ENCODE results near the gene CSMD2.

The CSMD2 gene

DNA sequence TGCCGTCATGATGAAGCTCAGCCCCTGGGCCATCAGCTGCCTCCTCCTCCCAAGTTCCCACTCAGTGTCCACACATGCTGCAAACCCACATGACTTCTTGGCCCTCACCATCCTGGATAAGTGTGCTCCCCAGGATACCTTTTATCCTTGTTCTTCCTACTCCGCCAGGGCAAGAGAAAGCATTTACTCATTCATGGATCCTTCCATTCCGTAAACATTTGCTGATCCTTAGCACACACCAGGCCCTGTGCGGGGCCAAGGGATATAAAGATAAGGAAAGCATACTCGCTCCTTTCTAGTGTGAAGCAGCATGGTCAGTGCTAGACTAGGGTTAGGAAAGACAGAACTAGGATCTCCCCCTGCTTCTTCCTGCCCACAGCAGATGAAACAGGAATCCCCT, 423.3 kb downstream of the CSMD2 start:
- Histone ChIP-seq H3K27ac (no peak overlapping the region), H3K4me3 (no peak overlapping the region)
- peak; percentile 29 for DNase-seq (ENCODE audit: low spot score)
- TF ChIP-seq, protein P1, sequence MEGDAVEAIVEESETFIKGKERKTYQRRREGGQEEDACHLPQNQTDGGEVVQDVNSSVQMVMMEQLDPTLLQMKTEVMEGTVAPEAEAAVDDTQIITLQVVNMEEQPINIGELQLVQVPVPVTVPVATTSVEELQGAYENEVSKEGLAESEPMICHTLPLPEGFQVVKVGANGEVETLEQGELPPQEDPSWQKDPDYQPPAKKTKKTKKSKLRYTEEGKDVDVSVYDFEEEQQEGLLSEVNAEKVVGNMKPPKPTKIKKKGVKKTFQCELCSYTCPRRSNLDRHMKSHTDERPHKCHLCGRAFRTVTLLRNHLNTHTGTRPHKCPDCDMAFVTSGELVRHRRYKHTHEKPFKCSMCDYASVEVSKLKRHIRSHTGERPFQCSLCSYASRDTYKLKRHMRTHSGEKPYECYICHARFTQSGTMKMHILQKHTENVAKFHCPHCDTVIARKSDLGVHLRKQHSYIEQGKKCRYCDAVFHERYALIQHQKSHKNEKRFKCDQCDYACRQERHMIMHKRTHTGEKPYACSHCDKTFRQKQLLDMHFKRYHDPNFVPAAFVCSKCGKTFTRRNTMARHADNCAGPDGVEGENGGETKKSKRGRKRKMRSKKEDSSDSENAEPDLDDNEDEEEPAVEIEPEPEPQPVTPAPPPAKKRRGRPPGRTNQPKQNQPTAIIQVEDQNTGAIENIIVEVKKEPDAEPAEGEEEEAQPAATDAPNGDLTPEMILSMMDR (IDR thresholded peaks at IDR 0.05) = no peak

DNA sequence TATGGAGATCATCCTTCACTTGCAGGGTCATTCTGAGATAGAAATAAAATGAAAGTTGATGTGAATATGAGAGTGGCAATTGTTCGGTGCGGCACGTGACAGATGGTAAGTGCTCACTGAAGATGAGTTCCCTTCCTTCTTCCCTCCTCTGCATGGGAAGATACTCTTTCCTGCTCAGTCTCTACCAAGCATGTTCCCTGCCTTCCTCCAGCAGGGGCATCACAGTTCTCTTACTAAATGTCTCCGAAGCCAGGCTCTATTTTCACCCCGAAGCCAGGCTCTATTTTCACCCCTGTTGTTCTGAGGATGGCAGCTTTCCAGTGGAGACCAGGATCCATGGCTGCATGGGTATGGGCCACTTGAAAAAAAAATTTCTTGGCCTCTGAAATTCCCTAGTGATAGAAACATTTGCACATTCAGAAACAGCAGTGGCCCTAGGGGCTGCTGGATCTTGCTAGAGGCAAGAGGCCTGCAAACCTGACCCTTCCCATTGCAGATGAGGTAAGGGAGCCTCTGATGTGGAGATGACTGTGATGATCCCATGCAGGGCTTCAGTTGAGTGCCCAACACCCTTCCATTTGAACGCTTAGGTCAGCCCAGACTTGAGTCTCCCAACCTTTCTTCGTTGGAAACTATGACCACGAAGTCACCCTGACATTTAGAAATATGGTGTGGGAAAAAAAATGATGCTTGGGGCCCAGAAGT, 424.8 kb downstream of the CSMD2 start:
- TF ChIP-seq, protein P1 (IDR thresholded peaks at IDR 0.05) = no peak
- Histone ChIP-seq H3K4me3 (no peak overlapping the region), H3K27ac (no peak overlapping the region)
- DNase-seq (ENCODE audit: low spot score) = peak; percentile 19

DNA sequence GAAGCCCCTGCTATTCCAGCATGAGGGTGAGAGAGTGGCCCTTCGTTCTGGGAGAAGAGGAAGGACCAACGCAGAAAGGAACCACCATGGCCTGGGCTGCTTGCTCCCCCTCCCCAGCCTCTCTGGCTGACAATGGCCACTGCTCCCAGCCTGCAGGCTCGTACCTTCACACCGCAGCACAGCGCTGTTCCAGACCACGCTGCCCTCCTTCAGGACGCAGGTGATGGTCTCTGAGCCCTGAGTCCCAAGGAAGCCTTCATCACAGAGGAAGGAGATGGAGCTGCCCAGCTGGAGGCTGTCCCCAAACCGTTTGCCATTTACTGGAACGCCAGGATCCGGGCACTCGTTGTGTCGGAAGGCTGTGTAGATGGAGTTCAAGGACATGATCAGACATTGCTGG, 426.1 kb downstream of the CSMD2 start:
- Histone ChIP-seq H3K4me3 (no peak overlapping the region), H3K27ac (no peak overlapping the region)
- TF ChIP-seq, protein P1 (IDR thresholded peaks at IDR 0.05) = no peak
- peak; percentile 36 for DNase-seq (ENCODE audit: low spot score)

DNA sequence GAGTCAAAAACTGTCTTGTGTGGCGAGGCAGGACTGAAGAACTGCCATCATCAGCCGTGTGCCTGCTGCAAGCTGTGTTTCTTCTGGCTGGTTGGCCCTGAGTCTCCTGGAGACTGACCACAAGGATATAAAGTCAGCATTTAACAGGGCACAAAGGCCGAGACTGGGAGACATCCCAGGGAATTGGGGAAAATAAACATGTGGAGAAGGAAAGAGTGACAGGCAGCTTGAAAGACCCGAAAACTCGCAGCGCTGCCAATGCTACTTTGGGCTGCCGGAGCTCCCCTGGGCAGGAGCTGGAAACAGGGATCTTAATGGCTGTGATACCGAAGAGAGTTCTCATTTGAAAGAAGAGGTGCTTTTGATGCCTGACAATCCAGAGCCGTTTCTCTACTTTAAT, 426.5 kb downstream of the CSMD2 start:
- TF ChIP-seq, protein P1 (IDR thresholded peaks at IDR 0.05) = no peak
- Histone ChIP-seq H3K4me3 (no peak overlapping the region), H3K27ac (no peak overlapping the region)
- peak; percentile 43 for DNase-seq (ENCODE audit: low spot score)

DNA sequence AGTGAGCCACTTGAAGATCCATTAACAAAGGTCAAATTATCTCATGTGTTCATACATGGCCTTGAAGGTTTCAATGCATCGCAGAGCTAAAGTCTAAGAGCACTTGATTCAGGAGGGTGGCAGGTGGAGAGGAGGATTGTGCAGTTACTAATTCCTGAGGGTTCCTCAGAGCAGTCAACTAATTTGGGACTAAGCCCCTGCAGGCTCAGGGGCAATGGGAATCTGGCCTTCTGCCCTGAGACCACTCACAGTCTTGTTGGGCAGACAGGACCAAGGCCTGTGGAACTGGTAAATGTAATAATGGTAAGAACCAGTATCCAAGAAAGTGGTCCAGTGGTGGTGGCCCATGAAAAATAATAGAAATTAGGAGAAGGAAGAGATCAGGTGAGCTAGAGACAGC, 428.5 kb downstream of the CSMD2 start:
- TF ChIP-seq, protein P1 (IDR thresholded peaks at IDR 0.05) = no peak
- H3K4me3 ChIP-seq = no peak overlapping the region
- no peak for DNase-seq (ENCODE audit: low spot score)
- no peak overlapping the region for H3K27ac ChIP-seq

DNA sequence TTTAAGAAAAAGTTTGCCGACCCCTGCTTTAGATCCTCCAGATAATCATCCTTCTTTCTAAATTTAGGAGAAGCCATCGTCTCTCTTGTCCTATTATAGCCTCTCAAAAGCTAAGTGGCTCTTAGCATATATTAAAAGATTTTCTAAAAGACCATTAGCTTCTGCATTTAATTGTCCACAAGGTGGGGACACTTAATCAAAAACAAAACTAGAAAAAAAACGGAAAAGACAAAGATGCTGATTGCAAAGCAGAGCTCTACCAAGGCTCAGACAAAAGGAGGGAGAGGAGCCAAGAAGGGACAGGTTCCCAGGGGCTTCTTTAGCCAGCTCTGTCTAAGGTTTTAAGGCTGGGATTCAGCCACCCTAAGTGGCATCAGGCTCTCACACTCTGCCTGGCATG, 429.4 kb downstream of the CSMD2 start:
- TF ChIP-seq, protein P1 (IDR thresholded peaks at IDR 0.05) = peak; percentile 16
- no peak overlapping the region for H3K27ac ChIP-seq
- no peak for DNase-seq (ENCODE audit: low spot score)
- no peak overlapping the region for H3K4me3 ChIP-seq

DNA sequence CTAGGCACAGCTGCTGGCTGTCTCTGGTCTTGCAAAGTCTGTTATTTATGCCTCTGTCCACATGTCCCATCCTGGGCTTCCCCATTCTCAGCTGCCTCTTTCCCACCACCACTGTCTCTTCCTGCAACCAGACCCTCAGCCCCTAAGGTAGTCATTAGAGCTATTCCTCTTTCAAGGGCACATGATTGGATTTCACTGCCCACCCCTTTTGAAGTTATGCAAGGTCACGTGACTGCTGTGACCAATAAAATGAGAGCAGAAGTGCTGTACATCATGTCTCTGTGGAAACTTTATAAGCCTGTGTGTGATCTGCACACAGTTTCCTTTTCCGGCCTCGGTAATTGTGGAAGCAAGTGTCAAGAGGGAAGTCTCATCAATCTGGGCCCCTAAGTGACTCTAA, 437.7 kb downstream of the CSMD2 start:
- no peak overlapping the region for H3K4me3 ChIP-seq
- TF ChIP-seq, protein P1 (IDR thresholded peaks at IDR 0.05) = no peak
- no peak overlapping the region for H3K27ac ChIP-seq
- DNase-seq (ENCODE audit: low spot score) = no peak

All from coronary artery (tissue), 2 donors.